ENCODE measurements around the gene GP1BB.

GP1BB gene

DNA sequence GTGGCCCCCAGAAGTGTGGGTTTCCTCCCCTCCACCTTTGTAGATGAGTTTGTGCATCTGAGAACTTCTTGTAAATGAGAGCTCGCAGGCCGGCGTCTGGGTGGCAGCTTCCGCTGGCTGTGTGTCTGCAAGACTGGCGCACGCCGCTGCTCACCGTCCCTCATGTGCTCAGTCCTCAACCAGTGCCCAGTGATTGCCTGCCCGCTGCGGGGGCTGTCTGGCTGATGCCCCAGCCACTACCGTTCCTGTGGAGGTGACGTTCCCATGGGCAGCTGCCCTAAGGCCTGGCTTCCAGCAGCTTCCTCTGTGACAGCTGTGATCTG lies 46.0 kb downstream of the GP1BB start:
- DNase-seq (ENCODE audit: low read depth, low spot score) = no peak
- H3K4me3 ChIP-seq (ENCODE audit: low read depth, low read length) = no peak overlapping the region
- in situ Hi-C loops (cut with HindIII; ENCODE audit: low sequenced_read_pairs) = no loop called here
- TF ChIP-seq, protein P1, sequence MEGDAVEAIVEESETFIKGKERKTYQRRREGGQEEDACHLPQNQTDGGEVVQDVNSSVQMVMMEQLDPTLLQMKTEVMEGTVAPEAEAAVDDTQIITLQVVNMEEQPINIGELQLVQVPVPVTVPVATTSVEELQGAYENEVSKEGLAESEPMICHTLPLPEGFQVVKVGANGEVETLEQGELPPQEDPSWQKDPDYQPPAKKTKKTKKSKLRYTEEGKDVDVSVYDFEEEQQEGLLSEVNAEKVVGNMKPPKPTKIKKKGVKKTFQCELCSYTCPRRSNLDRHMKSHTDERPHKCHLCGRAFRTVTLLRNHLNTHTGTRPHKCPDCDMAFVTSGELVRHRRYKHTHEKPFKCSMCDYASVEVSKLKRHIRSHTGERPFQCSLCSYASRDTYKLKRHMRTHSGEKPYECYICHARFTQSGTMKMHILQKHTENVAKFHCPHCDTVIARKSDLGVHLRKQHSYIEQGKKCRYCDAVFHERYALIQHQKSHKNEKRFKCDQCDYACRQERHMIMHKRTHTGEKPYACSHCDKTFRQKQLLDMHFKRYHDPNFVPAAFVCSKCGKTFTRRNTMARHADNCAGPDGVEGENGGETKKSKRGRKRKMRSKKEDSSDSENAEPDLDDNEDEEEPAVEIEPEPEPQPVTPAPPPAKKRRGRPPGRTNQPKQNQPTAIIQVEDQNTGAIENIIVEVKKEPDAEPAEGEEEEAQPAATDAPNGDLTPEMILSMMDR (IDR thresholded peaks at IDR 0.05; ENCODE audit: low read depth, low read length) = no peak

DNA sequence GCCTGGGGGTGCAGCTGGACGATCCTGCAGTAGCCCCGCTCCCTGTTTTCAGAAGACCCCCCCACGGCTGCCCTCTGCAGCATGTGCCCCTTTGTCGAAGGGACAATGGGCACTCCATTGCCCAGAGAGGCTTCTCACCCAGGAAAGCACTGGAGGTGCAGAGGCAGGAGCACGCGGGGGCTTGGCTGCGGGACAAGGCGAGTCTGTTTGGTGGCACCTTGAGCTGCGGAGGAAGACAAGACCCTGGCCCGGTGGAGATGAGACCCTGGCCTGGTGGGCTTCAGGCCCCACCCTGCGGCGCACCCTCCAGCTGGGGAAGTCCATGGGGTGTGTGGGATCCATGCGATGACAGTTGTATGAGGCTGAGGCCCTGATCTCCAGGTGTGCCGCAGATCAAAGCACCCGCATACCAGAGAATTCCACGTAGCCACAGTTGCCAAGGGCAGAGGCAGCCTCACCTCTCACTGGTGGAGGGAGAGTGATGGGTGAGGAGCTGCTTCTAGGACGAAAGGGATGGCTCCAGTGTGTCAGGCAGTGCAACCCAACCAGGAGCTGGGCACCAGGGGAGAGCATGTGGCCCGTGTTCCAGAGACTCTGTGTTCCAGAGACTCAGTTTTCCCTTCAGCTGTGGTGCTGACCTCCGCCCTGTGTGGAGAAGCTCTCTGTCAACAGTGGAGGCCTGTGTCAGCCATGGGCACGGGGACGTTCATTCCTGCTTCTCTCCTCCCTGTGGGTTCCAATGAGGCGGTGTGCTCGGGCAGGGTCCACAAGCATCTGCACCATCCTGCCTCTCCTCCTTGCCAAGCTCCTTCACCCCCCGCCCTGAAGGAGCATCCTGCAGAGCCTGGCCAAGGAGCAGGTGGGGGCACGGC lies 47.2 kb downstream of the GP1BB start:
- no peak for DNase-seq (ENCODE audit: low read depth, low spot score)
- TF ChIP-seq, protein P1 (IDR thresholded peaks at IDR 0.05; ENCODE audit: low read depth, low read length) = no peak
- H3K4me3 ChIP-seq (ENCODE audit: low read depth, low read length) = no peak overlapping the region
- in situ Hi-C loops (cut with HindIII; ENCODE audit: low sequenced_read_pairs) = no loop called here

DNA sequence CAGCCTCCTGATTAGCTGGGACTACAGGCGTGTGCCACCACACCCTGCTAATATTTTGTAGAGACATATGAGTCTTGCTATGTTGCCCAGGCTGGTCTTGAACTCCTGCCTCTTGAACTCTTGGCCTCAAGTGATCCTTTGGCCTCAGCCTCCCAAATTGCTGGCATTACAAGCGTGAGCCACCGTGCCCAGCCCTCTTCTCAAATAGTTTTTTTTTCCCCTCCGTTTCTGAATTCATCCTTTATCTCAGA lies 49.0 kb downstream of the GP1BB start:
- H3K4me3 ChIP-seq (ENCODE audit: low read depth, low read length) = no peak overlapping the region
- no peak for DNase-seq (ENCODE audit: low read depth, low spot score)
- TF ChIP-seq, protein P1 (IDR thresholded peaks at IDR 0.05; ENCODE audit: low read depth, low read length) = no peak
- in situ Hi-C loops (cut with HindIII; ENCODE audit: low sequenced_read_pairs) = no loop called here

DNA sequence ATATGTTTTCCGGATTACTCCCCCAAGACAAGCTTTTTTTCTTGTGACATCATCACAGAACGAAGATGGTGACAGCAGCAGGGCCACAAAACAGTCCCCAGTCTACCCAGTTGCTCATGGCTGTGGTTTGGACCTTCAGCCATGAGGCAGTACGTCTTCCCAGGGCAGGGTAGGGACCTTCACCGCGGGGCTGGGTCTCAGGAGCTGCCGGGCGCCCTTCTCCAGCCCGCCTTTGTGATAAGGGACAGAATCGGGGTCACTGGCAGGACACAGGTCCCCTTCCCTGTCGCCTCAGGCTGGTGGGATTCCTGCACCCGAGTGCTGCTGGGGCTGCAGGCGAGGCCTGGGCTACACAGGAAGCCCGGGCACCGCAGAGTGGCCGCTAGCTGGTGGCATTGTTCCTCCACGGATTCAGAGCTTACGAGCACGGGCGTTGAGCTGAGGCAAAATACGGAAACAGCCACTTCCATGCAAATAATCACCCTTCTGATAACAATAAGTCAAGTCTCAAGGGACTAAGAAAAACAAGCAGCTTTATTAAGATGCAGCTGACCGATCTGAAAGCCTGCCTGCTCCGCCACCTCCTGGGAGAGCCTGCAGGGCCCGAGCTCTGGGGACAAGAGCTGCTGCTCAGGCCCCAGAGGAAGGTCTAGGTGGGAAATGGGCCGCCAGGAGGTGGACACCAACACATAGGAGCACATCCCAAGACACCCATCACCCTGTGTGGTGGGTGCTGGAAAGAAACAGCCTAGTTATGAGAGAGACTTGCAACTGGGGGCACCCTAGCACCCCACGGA lies 49.5 kb downstream of the GP1BB start:
- DNase-seq (ENCODE audit: low read depth, low spot score) = no peak
- no peak overlapping the region for H3K4me3 ChIP-seq (ENCODE audit: low read depth, low read length)
- in situ Hi-C loops (cut with HindIII; ENCODE audit: low sequenced_read_pairs) = no loop called here
- TF ChIP-seq, protein P1 (IDR thresholded peaks at IDR 0.05; ENCODE audit: low read depth, low read length) = no peak

DNA sequence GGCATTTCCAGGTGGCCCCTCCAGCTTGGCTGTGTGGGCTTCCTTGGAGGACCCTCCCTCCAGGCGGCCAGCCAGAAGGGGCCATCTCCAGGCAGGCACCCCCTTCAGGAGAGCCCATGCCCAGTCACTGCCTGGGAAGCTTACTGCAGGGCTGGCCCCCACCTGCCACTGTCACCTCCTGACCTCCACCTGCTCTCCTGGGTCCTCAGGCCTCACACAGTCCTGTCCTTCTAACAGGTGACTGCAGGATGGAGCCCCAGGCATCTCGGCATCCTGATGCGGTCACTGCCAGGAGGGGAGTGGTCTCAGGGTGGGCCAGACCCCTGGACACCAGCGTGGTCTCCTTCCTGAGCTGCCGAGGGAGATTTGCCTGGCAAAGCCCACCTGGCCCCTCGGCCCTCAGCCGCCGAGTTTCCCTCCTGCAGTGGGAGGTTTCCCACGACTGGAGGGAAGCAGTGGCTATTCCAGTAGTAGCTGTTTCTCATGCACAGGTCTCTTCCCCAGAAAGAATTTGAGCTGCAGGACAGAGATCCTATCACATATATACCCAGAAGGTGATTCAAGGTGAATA lies 50.2 kb downstream of the GP1BB start:
- in situ Hi-C loops (cut with HindIII; ENCODE audit: low sequenced_read_pairs) = no loop called here
- H3K4me3 ChIP-seq (ENCODE audit: low read depth, low read length) = no peak overlapping the region
- no peak for DNase-seq (ENCODE audit: low read depth, low spot score)
- TF ChIP-seq, protein P1 (IDR thresholded peaks at IDR 0.05; ENCODE audit: low read depth, low read length) = no peak

Data from astrocyte of the spinal cord (primary cell).